Trophoblast cell (in vitro differentiated cells and primary cell): ENCODE results near the gene BAK1.

Experiments
- DNase-seq, 2 donors: peaks; one replicate each; pipeline ENCODE4 v3.0.0-alpha.2; 2016
- H2AFZ ChIP-seq: 2 replicates; pipeline ENCODE4 v1.6.1; 2013; ENCODE audit warnings: low read length, moderate library complexity, mild to moderate bottlenecking; ENCODE audit not compliant: insufficient read depth, poor library complexity
- H2AK5ac ChIP-seq: 2 replicates; pipeline ENCODE4 v1.6.1; 2013; ENCODE audit warnings: mild to moderate bottlenecking, low read length
- H2BK120ac ChIP-seq: 2 replicates; pipeline ENCODE4 v1.6.1; 2013; ENCODE audit warnings: low read length, mild to moderate bottlenecking, moderate library complexity; ENCODE audit not compliant: insufficient read depth, poor library complexity
- H2BK12ac ChIP-seq: 2 replicates; pipeline ENCODE4 v1.6.1; 2013; ENCODE audit warnings: mild to moderate bottlenecking, low read length, moderate library complexity
- H2BK5ac ChIP-seq: 2 replicates; pipeline ENCODE4 v1.6.1; 2013; ENCODE audit warnings: low read length, low read depth, moderate library complexity, mild to moderate bottlenecking; ENCODE audit not compliant: poor library complexity
- H3K14ac ChIP-seq: 2 replicates; pipeline ENCODE4 v1.6.1; 2013; ENCODE audit warnings: mild to moderate bottlenecking, low read length
- H3K18ac ChIP-seq: 2 replicates; pipeline ENCODE4 v1.6.1; 2013; ENCODE audit warnings: mild to moderate bottlenecking, low read length
- H3K23ac ChIP-seq: 2 replicates; pipeline ENCODE4 v1.6.1; 2013; ENCODE audit warnings: low read length
- H3K27ac ChIP-seq: 2 replicates; pipeline ENCODE4 v1.5.1; 2013; ENCODE audit warnings: low read depth, mild to moderate bottlenecking, inconsistent platforms, low read length, moderate library complexity
- H3K27me3 ChIP-seq: 2 replicates; pipeline ENCODE4 v1.6.1; 2013; ENCODE audit warnings: inconsistent platforms, mild to moderate bottlenecking, low read length, moderate library complexity; ENCODE audit not compliant: insufficient read depth
- H3K36me3 ChIP-seq, 2 experiments: 1 replicate in 1 of 2; 2 replicates in 1 of 2; pipeline ENCODE4 v1.6.1; 2013; ENCODE audit warnings: low read length in 2 of 2, mild to moderate bottlenecking in 2 of 2, moderate library complexity in 1 of 2; ENCODE audit not compliant: insufficient read depth in 2 of 2, control insufficient read depth in 1 of 2
- H3K4ac ChIP-seq: 2 replicates; pipeline ENCODE4 v1.6.1; 2013; ENCODE audit warnings: low read depth, mild to moderate bottlenecking, low read length, moderate library complexity
- H3K4me1 ChIP-seq, 2 experiments: 1 replicate in 1 of 2; 2 replicates in 1 of 2; pipeline ENCODE4 v1.6.1; 2013; ENCODE audit warnings: low read length in 2 of 2, mild to moderate bottlenecking in 2 of 2, moderate library complexity in 1 of 2; ENCODE audit not compliant: insufficient read depth in 2 of 2, control insufficient read depth in 1 of 2
- H3K4me2 ChIP-seq: 2 replicates; pipeline ENCODE4 v1.6.1; 2013; ENCODE audit warnings: inconsistent platforms, mild to moderate bottlenecking, low read length, moderate library complexity
- H3K4me3 ChIP-seq: 2 replicates; pipeline ENCODE4 v1.5.1; 2013; ENCODE audit warnings: mild to moderate bottlenecking, low read depth, low read length, inconsistent platforms
- H3K79me1 ChIP-seq: one replicate; pipeline ENCODE4 v1.6.1; 2013; ENCODE audit warnings: low read length
- H3K79me2 ChIP-seq: 2 replicates; pipeline ENCODE4 v1.6.1; 2013; ENCODE audit warnings: low read length, mild to moderate bottlenecking; ENCODE audit not compliant: control insufficient read depth, insufficient read depth, poor library complexity
- H3K9ac ChIP-seq: 2 replicates; pipeline ENCODE4 v1.6.1; 2013; ENCODE audit warnings: mild to moderate bottlenecking, low read length
- H3K9me3 ChIP-seq: 2 replicates; pipeline ENCODE4 v1.6.1; 2013; ENCODE audit warnings: low read depth, mild to moderate bottlenecking, control low read depth, inconsistent platforms, low read length; ENCODE audit not compliant: insufficient read depth
- H4K12ac ChIP-seq: 2 replicates; pipeline ENCODE4 v1.6.1; 2013; ENCODE audit warnings: low read depth, mild to moderate bottlenecking, low read length, moderate library complexity
- H4K8ac ChIP-seq: 2 replicates; pipeline ENCODE4 v1.6.1; 2013; ENCODE audit warnings: low read depth, mild to moderate bottlenecking, low read length, moderate library complexity
- H4K91ac ChIP-seq: one replicate; pipeline ENCODE4 v1.6.1; 2013; ENCODE audit warnings: low read depth, mild to moderate bottlenecking, low read length, moderate library complexity
- WGBS: extraction: QIAGEN DNeasy Blood & Tissue Kit; methylation state at CpG from one replicate; pipeline ENCODE4 v1.1.7; 2013; ENCODE audit warnings: missing lambda C conversion rate; ENCODE audit not compliant: insufficient read length, insufficient coverage; ENCODE audit errors: extremely low coverage; 5-methylcytosine and 5-hydroxymethylcytosine counted together

Gene BAK1

GRCh38 chr6:33610067-33610466, 30.0 kb upstream of the BAK1 start:
- H3K4me1 ChIP-seq = peaks cover 27 to 35% of the 10 kb centered on the region in 2 experiments
- H2AFZ ChIP-seq = no peak overlapping the region
- DNase-seq = no peak
- H2BK12ac ChIP-seq = peak overlapping the region; percentile 4
- no peaks in the 10 kb centered on the region for H3K36me3 ChIP-seq
- peak overlapping the region; percentile 35 for H3K4me2 ChIP-seq
- no peaks in the 10 kb centered on the region for H3K79me2 ChIP-seq
- no peaks in the 10 kb centered on the region for H3K27me3 ChIP-seq
- no peak overlapping the region for H3K4me3 ChIP-seq
- no peak overlapping the region for H4K12ac ChIP-seq
- H3K27ac ChIP-seq = peak overlapping the region; percentile 76
- H3K79me1 ChIP-seq = peaks cover 6% of the 10 kb centered on the region
- H3K23ac ChIP-seq = no peak overlapping the region
- no peak overlapping the region for H3K9ac ChIP-seq
- peak overlapping the region; percentile 22 for H2BK120ac ChIP-seq
- no CpG with 5 or more reads among the region's 4 CpGs for WGBS
- H3K4ac ChIP-seq = no peak overlapping the region
- peak overlapping the region; percentile 31 for H4K91ac ChIP-seq
- peaks cover 2% of the 10 kb centered on the region for H3K9me3 ChIP-seq
- H2BK5ac ChIP-seq = no peak overlapping the region
- no peak overlapping the region for H3K18ac ChIP-seq
- H4K8ac ChIP-seq = peak overlapping the region; percentile 1
- no peak overlapping the region for H3K14ac ChIP-seq
- H2AK5ac ChIP-seq = peak overlapping the region; percentile 14

- H2AFZ ChIP-seq = no peak overlapping the region
- H3K9me3 ChIP-seq = peaks cover 2% of the 10 kb centered on the region
- H3K4me3 ChIP-seq = no peak overlapping the region
- H3K18ac ChIP-seq = no peak overlapping the region
- no peak for DNase-seq
- no peak overlapping the region for H2BK5ac ChIP-seq
- H4K12ac ChIP-seq = no peak overlapping the region
- H3K9ac ChIP-seq = no peak overlapping the region
- H3K27ac ChIP-seq = peak overlapping the region; percentile 76
- H3K27me3 ChIP-seq = no peaks in the 10 kb centered on the region
- no peak overlapping the region for H2BK12ac ChIP-seq
- H3K14ac ChIP-seq = no peak overlapping the region
- H4K91ac ChIP-seq = peak overlapping the region; percentile 31
- H3K36me3 ChIP-seq = no peaks in the 10 kb centered on the region
- no peak overlapping the region for H4K8ac ChIP-seq
- peak overlapping the region; percentile 27 for H2AK5ac ChIP-seq
- H3K4me2 ChIP-seq = no peak overlapping the region
- no peak overlapping the region for H3K4ac ChIP-seq
- H3K23ac ChIP-seq = no peak overlapping the region
- no CpG with 5 or more reads among the region's 6 CpGs for WGBS
- H3K79me2 ChIP-seq = no peaks in the 10 kb centered on the region
- H2BK120ac ChIP-seq = peak overlapping the region; percentile 22
- peaks cover 27 to 35% of the 10 kb centered on the region in 2 experiments for H3K4me1 ChIP-seq
- H3K79me1 ChIP-seq = peaks cover 6% of the 10 kb centered on the region
Observed at GRCh38 chr6:33609528-33609927, 29.5 kb upstream of the BAK1 start.

- no peak overlapping the region for H2AFZ ChIP-seq
- H3K27ac ChIP-seq = no peak overlapping the region
- H4K91ac ChIP-seq = no peak overlapping the region
- no peak for DNase-seq
- H3K4me2 ChIP-seq = no peak overlapping the region
- H3K4ac ChIP-seq = no peak overlapping the region
- H3K36me3 ChIP-seq = no peaks in the 10 kb centered on the region
- H3K79me1 ChIP-seq = peaks cover 6% of the 10 kb centered on the region
- no peaks in the 10 kb centered on the region for H3K79me2 ChIP-seq
- no peak overlapping the region for H2AK5ac ChIP-seq
- H2BK120ac ChIP-seq = no peak overlapping the region
- H4K12ac ChIP-seq = no peak overlapping the region
- H2BK5ac ChIP-seq = no peak overlapping the region
- no peak overlapping the region for H3K9ac ChIP-seq
- H4K8ac ChIP-seq = no peak overlapping the region
- H3K23ac ChIP-seq = no peak overlapping the region
- H2BK12ac ChIP-seq = no peak overlapping the region
- WGBS = no CpG with 5 or more reads among the region's 3 CpGs
- peaks cover 27 to 35% of the 10 kb centered on the region in 2 experiments for H3K4me1 ChIP-seq
- H3K18ac ChIP-seq = no peak overlapping the region
- no peaks in the 10 kb centered on the region for H3K27me3 ChIP-seq
- H3K9me3 ChIP-seq = peaks cover 2% of the 10 kb centered on the region
- no peak overlapping the region for H3K14ac ChIP-seq
- H3K4me3 ChIP-seq = no peak overlapping the region
Observed at GRCh38 chr6:33609019-33609418, 28.9 kb upstream of the BAK1 start.

- no peaks in the 10 kb centered on the region for H3K79me2 ChIP-seq
- H2AFZ ChIP-seq = no peak overlapping the region
- H3K79me1 ChIP-seq = peaks cover 6% of the 10 kb centered on the region
- no peak overlapping the region for H3K9ac ChIP-seq
- WGBS = no CpG with 5 or more reads among the region's 5 CpGs
- no peak overlapping the region for H2BK5ac ChIP-seq
- no peak overlapping the region for H3K4ac ChIP-seq
- H3K4me3 ChIP-seq = no peak overlapping the region
- H3K36me3 ChIP-seq = no peaks in the 10 kb centered on the region
- H2AK5ac ChIP-seq = no peak overlapping the region
- no peak overlapping the region for H3K27ac ChIP-seq
- H4K12ac ChIP-seq = no peak overlapping the region
- H3K14ac ChIP-seq = no peak overlapping the region
- peaks cover 24 to 25% of the 10 kb centered on the region in 2 experiments for H3K4me1 ChIP-seq
- no peak overlapping the region for H3K23ac ChIP-seq
- H3K4me2 ChIP-seq = no peak overlapping the region
- no peak for DNase-seq
- no peaks in the 10 kb centered on the region for H3K27me3 ChIP-seq
- H3K9me3 ChIP-seq = peaks cover 2% of the 10 kb centered on the region
- H3K18ac ChIP-seq = no peak overlapping the region
- no peak overlapping the region for H2BK120ac ChIP-seq
- H4K8ac ChIP-seq = no peak overlapping the region
- H4K91ac ChIP-seq = no peak overlapping the region
- no peak overlapping the region for H2BK12ac ChIP-seq
Observed at GRCh38 chr6:33607784-33608161, 27.7 kb upstream of the BAK1 start.
